ENCODE measurements around the gene ZIC1. TPM values are rescaled to one million over a fixed set of nuclear protein-coding genes. Genes with fewer than 3 reads are reported as not detected.
A peak's percentile ranks its signal among the peaks of the same experiment; 100 is the strongest.

Gene ZIC1
- polyA plus RNA-seq, 6 donors from 2014 or later, result not detected

DNA sequence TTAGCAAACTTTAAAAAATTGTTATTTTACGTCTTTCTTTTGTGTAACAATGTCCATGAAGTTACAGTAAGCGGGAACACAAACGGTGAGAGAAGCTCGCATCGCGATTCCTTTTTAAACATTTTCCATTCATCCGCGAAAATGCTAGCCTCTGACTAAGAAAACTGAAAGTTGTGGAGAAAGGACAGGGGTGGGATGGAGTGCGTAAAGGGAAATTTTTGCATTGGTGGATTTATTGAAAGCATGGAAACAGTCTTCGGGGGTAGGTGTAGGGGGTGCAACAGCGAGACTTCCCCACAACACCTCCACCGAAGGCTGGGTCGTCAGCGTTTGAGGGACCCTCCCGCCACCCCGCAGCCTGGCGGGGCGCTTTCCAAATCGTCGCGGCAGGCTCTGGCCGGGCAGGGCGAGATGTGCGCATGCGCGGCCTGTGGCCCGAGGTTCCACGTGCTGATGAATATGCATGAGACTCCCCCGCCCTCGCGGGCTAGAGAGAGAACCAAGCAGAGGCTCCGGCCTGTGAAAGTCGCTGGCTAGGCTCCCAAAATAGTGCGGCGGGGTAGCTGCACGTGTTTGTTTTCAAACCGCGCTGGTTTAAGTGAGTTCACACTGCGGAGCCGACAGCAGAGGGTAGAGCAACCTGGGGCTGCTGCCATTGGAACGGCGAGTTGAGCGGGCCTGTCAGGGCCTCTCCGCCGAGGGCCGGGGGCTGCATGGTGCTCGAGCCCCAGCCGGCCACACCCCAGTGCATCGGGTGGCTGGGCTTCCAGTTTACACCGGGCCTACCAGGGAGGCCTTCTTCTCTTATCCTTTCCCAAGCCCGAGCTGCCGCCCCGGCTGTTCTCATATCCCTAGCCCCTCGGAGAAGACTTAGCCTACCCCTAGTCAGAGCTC lies 9.9 kb downstream of the ZIC1 start:
- H3K27ac Mint-ChIP-seq, result peak overlapping the region in 1 of 6 donors; percentile 80
- DNase-seq (no peak), ATAC-seq (ENCODE audit: low read depth in 2 of 2) (no peak)
- H3K4me3 Mint-ChIP-seq, result peak overlapping the region in 1 of 8 donors; percentile 37
- peaks cover 0 to 7% (median 4%) of the 10 kb centered on the region in 3 donors for H3K4me1 Mint-ChIP-seq
- H3K27me3 Mint-ChIP-seq, result peaks cover 67 to 86% (median 73%) of the 10 kb centered on the region in 3 donors
- H3K36me3 Mint-ChIP-seq, result peaks cover 3 to 8% of the 10 kb centered on the region in 2 donors
- peaks cover 0 to 48% (median 19%) of the 10 kb centered on the region in 7 donors for H3K9me3 Mint-ChIP-seq

DNA sequence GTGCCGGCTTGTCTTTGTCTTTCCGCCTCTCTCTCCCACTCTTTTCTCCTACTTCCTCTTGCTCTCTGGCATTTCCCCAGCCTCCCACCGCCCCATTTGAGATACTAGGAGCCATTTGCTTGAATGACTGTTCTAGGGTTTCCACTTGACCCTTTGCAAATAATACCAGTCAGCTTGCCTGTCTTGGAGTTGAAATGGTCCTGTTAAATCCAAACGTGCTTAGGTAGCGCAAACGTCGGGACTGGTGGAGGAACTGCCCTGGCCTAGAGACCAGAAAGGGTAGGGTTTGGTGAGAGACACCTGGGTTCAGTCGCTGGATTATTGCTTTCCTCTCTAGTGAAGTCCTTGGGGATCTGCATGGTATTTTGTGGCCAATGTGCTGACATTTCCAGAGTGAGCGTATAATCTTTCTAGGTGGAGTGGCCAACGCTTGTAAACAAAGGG lies 10.6 kb downstream of the ZIC1 start:
- Mint-ChIP-seq H3K27me3 (peaks cover 61 to 85% (median 73%) of the 10 kb centered on the region in 3 donors), H3K27ac (peak overlapping the region in 1 of 6 donors; percentile 80), H3K36me3 (peaks cover 3 to 8% of the 10 kb centered on the region in 2 donors), H3K9me3 (peaks cover 0 to 41% (median 19%) of the 10 kb centered on the region in 7 donors), H3K4me1 (peaks cover 0 to 7% (median 4%) of the 10 kb centered on the region in 3 donors), H3K4me3 (peak overlapping the region in 3 of 8 donors; percentile 16 to 69 (median 37))
- no peak for DNase-seq
- ATAC-seq (ENCODE audit: low read depth in 2 of 2), result no peak

DNA sequence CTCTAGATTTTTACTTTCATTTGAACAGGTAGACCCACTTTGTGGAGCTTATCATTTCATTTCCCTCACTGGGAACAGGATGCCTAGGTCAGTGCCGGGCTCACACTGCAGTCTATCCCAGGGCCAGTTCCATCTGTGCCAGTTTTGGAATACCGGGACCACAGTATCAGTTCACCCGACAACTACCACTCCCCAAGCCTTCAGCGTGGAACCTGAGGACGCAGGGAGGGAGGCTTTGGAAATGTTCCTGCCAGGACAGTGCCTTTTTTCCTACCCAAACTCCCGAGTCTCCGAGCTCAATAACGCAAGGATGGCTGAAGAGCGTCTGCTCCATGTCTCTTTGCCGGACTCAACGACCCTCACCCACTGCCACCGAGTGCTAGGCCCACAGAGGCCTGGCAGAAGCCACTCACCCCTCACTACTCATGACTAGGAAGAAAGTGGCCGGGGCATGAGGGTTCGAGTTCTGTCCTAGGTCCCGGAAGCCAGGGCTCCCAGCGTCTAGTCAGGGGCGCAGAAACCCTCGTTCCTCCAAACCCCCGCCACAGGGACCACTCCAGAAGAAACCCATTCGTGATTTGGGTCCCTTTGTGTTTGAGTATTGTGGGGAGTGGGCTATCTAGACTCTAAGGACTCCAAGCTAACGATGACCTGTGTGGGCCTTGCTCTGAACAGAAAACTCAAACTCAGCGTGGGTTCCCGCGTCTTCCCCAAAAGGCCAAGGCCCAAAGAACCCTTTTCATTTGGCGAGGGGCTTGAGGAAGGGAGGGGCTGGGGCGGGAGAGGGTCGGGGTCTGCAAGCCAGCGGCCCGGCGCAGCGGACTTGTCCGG lies 11.4 kb downstream of the ZIC1 start:
- ATAC-seq (ENCODE audit: low read depth in 2 of 2), result no peak
- peak overlapping the region in 1 of 6 donors; percentile 10 for H3K27ac Mint-ChIP-seq
- peaks cover 0 to 36% (median 15%) of the 10 kb centered on the region in 7 donors for H3K9me3 Mint-ChIP-seq
- H3K4me1 Mint-ChIP-seq, result peaks cover 0 to 7% (median 4%) of the 10 kb centered on the region in 3 donors
- H3K36me3 Mint-ChIP-seq, result peaks cover 3 to 8% of the 10 kb centered on the region in 2 donors
- H3K27me3 Mint-ChIP-seq, result peaks cover 56 to 80% (median 67%) of the 10 kb centered on the region in 3 donors
- DNase-seq, result no peak
- H3K4me3 Mint-ChIP-seq, result peak overlapping the region in 1 of 8 donors; percentile 16

DNA sequence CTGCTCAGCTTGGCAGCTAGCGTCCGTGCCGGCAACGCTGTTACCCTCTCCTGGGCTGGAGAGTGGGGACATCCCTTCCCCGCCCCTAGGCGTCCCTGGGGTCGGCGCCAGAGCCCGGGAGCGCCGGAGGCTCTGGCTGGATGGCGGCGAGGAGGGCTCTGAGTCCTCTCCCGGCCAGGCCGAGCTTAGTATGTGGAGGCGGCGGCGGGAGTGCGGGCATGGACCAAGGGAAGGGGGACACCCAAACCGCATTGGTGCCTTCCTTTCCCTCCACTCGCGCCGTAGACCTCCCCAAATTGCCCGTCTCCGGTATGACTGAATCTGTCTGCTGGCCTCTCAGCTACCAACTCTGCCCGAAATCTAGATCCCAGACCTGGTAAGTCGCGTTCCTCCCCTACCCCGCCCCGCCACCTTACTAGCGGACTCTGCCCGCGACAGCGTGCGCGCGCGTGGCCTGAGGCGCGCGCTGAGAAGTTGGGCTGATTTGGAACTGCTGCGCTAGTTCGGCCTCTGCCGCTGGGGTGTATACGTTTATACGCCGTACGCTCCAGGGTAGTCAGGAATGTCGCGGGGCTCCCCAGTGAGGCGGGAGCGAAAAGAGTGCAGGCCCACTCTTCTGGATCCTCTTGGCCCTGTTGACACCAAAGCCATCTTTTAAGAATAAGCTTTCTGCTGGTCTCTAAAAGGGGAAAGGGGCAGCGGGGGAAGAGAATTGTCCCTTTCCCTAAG lies 12.2 kb downstream of the ZIC1 start:
- Mint-ChIP-seq H3K27me3 (peaks cover 49 to 74% (median 62%) of the 10 kb centered on the region in 3 donors), H3K4me3 (no peak overlapping the region), H3K4me1 (peaks cover 0 to 7% (median 4%) of the 10 kb centered on the region in 3 donors), H3K36me3 (peaks cover 3 to 8% of the 10 kb centered on the region in 2 donors), H3K27ac (no peak overlapping the region), H3K9me3 (peaks cover 0 to 28% (median 15%) of the 10 kb centered on the region in 7 donors)
- no peak for ATAC-seq (ENCODE audit: low read depth in 2 of 2)
- DNase-seq, result no peak

DNA sequence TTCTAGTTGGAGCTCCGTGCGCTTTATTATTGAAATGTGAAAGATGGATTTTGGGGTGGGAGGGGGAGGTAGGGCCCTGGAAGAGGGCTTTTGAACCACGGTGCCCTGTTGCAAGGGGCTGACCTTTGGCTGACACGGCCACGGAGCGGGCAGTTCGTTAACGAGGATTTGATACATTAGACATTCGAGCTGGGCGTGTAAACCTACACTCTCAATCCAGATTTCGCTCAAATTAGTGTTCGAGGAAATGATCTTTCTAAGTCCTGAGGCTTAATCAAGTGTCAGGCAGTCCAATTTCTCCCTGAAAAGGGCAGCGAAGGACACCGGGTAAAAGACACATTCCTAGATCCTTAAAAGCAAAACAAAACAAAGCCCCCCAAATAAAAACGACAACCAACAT lies 13.0 kb downstream of the ZIC1 start:
- Mint-ChIP-seq H3K27me3 (peaks cover 45 to 68% (median 58%) of the 10 kb centered on the region in 3 donors), H3K27ac (peak overlapping the region in 2 of 6 donors; percentile 3 to 32), H3K4me3 (no peak overlapping the region), H3K36me3 (peaks cover 3 to 8% of the 10 kb centered on the region in 2 donors), H3K4me1 (peaks cover 0 to 7% (median 4%) of the 10 kb centered on the region in 3 donors), H3K9me3 (peaks cover 0 to 28% (median 15%) of the 10 kb centered on the region in 7 donors)
- ATAC-seq (ENCODE audit: low read depth in 2 of 2) (no peak), DNase-seq (no peak)

- H3K36me3 Mint-ChIP-seq, result peaks cover 3 to 8% of the 10 kb centered on the region in 2 donors
- H3K27me3 Mint-ChIP-seq, result peaks cover 39 to 67% (median 51%) of the 10 kb centered on the region in 3 donors
- peaks cover 0 to 7% (median 4%) of the 10 kb centered on the region in 3 donors for H3K4me1 Mint-ChIP-seq
- peak overlapping the region in 2 of 8 donors; percentile 29 to 38 for H3K4me3 Mint-ChIP-seq
- H3K27ac Mint-ChIP-seq, result peak overlapping the region in 2 of 6 donors; percentile 3 to 56
- no peak for ATAC-seq (ENCODE audit: low read depth in 2 of 2)
- DNase-seq, result no peak
- peaks cover 0 to 26% (median 15%) of the 10 kb centered on the region in 7 donors for H3K9me3 Mint-ChIP-seq
These were observed 13.7 kb downstream of the ZIC1 start for GRCh38 chr3:147422601-147423536.

- Mint-ChIP-seq H3K27me3 (peaks cover 33 to 62% (median 45%) of the 10 kb centered on the region in 3 donors), H3K4me3 (peak overlapping the region in 2 of 8 donors; percentile 29 to 38)
These were observed 14.3 kb downstream of the ZIC1 start for GRCh38 chr3:147423537-147423797.

GRCh38 chr3:147423798-147424580 lies 14.8 kb downstream of the ZIC1 start:
- peaks cover 3 to 8% of the 10 kb centered on the region in 2 donors for H3K36me3 Mint-ChIP-seq
- H3K9me3 Mint-ChIP-seq, result peaks cover 0 to 22% (median 12%) of the 10 kb centered on the region in 7 donors
- peak overlapping the region in 1 of 6 donors; percentile 65 for H3K27ac Mint-ChIP-seq
- DNase-seq, result no peak
- peaks cover 0 to 7% (median 4%) of the 10 kb centered on the region in 3 donors for H3K4me1 Mint-ChIP-seq
- ATAC-seq (ENCODE audit: low read depth in 2 of 2), result no peak
- H3K4me3 Mint-ChIP-seq, result no peak overlapping the region
- H3K27me3 Mint-ChIP-seq, result peaks cover 29 to 57% (median 40%) of the 10 kb centered on the region in 3 donors

More at GRCh38 chr3:147423537-147423797, 14.3 kb downstream of the ZIC1 start:
- Mint-ChIP-seq H3K27ac (peak overlapping the region in 1 of 6 donors; percentile 65), H3K9me3 (peaks cover 0 to 26% (median 15%) of the 10 kb centered on the region in 7 donors), H3K4me1 (peaks cover 0 to 7% (median 4%) of the 10 kb centered on the region in 3 donors), H3K36me3 (peaks cover 3 to 8% of the 10 kb centered on the region in 2 donors)
- ATAC-seq (ENCODE audit: low read depth in 2 of 2) (no peak), DNase-seq (no peak)

DNA sequence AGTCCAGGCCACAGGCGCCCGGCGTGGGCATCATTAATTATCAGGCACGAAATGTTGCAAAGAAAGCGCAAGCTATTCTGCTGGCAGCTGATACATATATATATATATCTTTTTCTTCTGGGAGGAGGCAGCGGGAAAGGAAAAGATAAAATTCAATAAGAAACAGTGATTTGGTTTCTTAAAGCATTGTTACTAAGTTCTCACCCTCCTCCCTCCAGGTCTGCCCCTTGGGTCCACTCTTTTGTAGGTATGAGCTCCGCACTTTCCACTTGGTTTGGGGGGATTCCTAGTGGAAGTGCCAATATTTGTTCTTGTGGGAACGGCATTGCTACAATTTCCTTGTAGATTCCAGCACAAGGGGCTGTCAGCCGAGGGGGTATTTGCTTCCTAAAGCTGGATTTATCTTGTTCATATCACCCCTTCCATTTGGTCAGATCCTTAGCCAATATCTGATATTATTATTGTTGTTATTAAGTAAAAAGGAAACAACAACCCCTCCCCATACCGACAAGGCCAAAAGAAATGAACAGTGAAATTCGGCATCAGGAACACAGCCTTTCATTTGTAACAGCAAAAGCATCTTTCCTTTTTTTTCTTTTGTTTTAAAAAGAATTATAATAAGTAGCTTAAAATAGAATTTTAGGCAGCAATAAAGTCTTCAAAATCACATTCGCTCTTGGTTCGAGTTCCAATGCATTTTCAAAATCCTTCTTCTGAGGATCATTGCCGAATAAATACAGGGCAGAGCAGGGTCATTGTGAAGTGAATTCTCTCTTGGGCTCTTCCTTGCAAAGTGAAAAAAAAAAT lies 15.6 kb downstream of the ZIC1 start:
- no peak overlapping the region for H3K4me3 Mint-ChIP-seq
- ATAC-seq (ENCODE audit: low read depth in 2 of 2) (no peak), DNase-seq (no peak)
- H3K4me1 Mint-ChIP-seq, result peaks cover 0 to 2% (median under 1%) of the 10 kb centered on the region in 3 donors
- no peak overlapping the region for H3K27ac Mint-ChIP-seq
- H3K36me3 Mint-ChIP-seq, result peaks cover 3% of the 10 kb centered on the region in 2 donors
- peaks cover 25 to 49% (median 32%) of the 10 kb centered on the region in 3 donors for H3K27me3 Mint-ChIP-seq
- H3K9me3 Mint-ChIP-seq, result peaks cover 0 to 18% (median 12%) of the 10 kb centered on the region in 7 donors

- DNase-seq (no peak), ATAC-seq (ENCODE audit: low read depth in 2 of 2) (no peak)
- Mint-ChIP-seq H3K4me3 (no peak overlapping the region), H3K4me1 (no peaks in the 10 kb centered on the region), H3K27me3 (peaks cover 20 to 42% (median 26%) of the 10 kb centered on the region in 3 donors), H3K36me3 (peaks cover 0 to 3% of the 10 kb centered on the region in 2 donors), H3K9me3 (peaks cover 0 to 14% (median 10%) of the 10 kb centered on the region in 7 donors), H3K27ac (no peak overlapping the region)
These were observed 16.3 kb downstream of the ZIC1 start for GRCh38 chr3:147425388-147425850.

Data from naive B cell (primary cell).